NCI-H69 (cell line): ENCODE measurements around the gene PHPT1.

Source experiments
- DNase-seq: peaks from one replicate; lab custom pipeline; 2025; lab: John Stamatoyannopoulos, UW

PHPT1 gene

DNA sequence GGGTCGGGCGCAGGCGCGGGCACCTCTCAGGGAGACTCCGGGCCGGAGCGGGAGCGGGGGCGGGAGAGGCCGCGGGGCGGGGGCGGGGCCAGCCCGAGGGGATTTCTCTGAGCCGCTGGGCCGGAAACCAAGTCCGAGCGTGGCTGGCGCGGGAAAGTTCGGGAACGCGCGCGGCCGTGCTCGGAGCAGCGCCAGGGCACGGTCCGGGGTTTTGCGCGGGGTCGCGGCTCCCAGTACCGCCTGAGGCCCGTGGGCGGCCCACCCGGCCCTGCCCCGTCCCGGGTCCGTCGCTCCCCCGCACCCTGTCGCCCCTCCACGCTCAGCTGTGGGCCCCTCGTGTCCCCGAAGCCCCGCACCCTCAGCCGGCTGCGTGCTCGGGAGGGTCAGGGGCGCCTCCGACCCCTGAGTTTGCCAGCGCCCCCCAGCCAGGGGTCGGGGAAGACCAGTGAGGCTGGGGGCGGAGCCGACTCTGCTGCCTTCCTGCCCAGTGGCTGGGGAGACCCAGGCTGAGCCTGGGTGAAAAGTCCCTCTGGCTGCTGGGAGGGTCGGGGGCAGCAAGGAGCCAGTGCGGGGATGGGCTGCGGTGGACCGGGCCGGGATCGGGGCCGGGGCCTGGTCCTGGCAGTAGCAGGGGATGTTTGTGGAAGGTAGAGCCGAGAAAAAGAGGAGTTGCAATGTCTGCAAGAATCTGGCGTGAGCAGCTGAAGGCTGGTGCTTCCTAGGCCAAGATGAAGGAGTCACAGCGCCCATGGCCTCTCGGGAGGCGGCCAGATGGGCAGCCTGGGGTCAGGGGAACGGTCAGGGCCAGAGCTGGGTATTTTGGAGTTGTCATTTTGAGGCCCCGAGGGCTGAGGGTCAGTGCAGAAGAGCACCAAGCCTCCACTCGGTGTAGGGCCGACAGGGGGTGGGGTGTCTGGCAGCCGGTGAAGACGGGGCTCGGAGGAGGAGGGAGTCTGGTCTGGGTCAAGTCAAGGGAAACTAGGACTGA, 37.7 kb downstream of the PHPT1 start:
- peak; percentile 54 for DNase-seq

DNA sequence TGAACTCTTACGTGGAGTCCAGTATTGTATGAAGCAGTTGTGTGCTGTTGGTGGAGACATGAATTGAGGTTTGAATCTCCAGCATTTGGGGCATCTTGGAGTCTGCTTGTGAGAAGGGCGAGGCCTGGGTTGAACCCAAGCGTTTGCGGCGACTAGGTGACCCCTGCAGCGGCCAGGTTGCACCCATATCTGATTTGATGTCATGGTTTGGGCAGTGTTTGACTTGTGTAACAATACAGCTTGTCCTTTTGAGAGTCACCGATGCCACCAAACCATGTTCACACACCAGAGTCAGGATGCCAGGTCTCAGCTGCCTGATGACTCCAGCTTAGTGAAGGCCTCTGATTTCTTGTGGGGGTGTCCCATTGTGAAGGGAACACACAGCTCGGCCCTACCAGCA, 39.2 kb downstream of the PHPT1 start:
- no peak for DNase-seq

DNA sequence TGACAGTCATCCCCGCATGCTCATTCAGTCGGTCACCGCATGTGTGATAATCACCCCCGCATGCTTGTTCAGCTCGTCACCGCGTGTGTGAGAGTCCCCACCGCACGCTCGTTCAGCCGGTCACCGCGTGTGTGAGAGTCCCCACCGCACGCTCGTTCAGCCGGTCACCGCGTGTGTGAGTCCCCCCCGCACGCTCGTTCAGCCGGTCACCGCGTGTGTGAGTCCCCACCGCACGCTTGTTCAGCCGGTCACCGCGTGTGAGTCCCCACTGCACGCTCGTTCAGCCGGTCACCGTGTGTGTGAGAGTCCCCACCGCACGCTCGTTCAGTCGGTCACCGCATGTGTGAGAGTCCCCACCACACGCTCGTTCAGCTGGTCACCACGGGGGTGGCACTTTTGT, 40.6 kb downstream of the PHPT1 start:
- no peak for DNase-seq

DNA sequence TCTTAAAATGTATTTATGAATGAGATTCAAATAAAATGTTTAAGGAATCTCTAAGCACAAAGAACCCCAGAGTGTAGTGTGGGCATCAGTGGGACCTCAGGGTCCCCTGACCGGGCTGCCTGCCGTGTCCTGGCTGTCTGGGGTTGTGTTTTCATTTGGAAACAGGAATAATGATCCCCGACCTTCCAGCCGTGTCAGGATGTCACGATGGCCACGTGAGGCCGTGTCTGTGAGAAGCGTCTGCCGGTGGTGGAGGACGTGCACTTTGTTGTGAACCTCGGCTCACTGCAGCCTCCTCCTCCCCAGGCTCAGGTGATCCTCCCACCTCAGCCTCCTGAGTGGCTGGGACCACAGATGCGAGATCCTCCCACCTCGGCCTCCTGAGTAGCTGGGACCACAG, 41.5 kb downstream of the PHPT1 start:
- no peak for DNase-seq

DNA sequence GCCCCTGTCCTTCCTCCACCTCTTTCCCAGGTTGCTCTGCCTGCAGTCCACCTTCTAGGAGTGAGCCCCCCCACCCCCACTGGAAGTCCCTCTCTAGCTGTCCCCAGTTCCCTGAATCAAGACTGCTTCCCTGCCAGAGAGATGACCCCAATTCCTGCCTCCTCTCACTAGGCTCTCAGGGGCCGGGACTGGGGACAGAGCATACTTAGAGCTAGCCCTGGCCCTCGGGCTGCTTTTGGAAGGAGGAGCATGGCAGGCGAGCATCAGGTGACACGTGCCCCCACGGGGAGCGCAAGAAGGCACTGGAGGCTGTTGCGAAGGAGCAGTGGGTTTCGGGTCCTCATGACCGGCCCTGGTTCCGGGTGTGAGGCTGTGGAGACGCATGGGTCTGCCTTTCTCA, 46.8 kb downstream of the PHPT1 start:
- DNase-seq = no peak

DNA sequence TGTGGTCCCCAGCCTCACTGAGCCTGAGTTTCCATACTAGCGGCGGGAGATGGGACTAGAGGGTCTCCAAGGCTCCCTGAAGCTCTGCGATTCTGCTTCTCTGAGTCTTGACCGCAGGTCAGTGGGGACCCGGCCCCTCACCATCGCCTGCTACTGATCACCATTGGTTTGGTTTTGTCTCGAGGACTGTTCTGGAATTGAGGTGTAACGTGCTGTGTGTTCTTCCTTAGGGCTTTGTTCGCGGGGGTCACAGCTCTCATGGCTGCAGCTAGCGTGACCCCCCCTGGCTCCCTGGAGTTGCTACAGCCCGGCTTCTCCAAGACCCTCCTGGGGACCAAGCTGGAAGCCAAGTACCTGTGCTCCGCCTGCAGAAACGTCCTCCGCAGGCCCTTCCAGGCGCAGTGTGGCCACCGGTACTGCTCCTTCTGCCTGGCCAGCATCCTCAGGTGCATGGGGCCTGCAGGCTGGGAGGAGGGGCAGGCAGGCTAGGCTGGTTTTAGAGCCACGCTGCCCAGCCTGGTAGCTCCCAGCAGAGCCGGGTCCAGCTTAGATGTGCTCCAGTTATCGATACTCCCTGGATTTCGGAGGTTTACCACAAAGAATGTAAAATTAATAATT, 49.4 kb downstream of the PHPT1 start:
- no peak for DNase-seq

DNA sequence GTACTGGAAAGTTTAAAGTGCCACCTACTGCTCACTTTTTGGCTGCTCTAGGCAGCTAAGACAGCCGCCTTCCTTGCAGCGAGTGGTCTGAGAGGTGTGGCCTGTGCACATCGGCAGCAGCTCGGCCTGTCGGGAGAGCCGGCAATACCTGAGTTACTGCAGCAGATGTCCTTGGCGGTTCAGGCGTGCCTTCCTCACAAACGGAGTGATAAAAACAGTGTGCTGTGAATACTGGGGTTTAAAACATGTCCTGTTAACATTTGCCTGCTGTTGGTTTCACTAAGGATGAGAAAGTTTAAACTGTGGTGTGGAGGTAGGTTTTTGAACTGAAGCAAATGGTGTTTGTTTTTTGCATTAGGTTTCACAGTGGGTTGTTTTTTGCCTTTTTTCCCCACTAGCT, 50.0 kb downstream of the PHPT1 start:
- DNase-seq = no peak

DNA sequence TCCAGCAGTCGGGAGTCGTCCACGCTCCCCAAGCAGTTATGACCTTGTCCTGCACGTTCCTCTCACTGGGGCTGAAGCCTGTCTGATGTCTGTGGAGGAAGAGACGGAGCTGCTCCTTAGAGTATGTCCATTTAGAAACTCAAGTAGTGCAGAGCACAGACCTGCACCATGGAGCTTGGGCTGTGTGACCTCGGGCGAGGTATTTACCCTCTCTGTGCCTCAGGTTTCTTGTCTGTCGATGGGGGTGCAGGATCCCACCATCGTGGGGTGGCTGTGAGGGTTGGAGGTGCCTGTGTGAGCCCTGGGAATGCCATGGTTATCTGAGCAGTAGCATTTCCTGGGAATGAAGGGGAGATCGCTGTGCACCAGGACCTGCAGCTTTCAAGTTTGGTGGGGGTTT, 51.3 kb downstream of the PHPT1 start:
- no peak for DNase-seq
